ENCODE results near the gene SIAE.
A peak's percentile ranks its signal among the peaks of the same experiment; 100 is the strongest.

Gene SIAE

GRCh38 chr11:124597626-124598025 lies 75.9 kb downstream of the SIAE start:
- Histone ChIP-seq H3K9me3 (ENCODE audit: control insufficient read depth, low read length) (no peaks in the 10 kb centered on the region), H3K4me1 (ENCODE audit: control insufficient read depth, insufficient read depth, low read length) (no peaks in the 10 kb centered on the region)

GRCh38 chr11:124595302-124595701 lies 78.2 kb downstream of the SIAE start:
- H3K4me1 ChIP-seq (ENCODE audit: control insufficient read depth, insufficient read depth, low read length): no peaks in the 10 kb centered on the region
- no peak overlapping the region for H3K4me3 ChIP-seq (ENCODE audit: low read length)
- no peak overlapping the region for H3K9ac ChIP-seq (ENCODE audit: low read length)
- no peaks in the 10 kb centered on the region for H3K36me3 ChIP-seq (ENCODE audit: control insufficient read depth, insufficient read depth, low read length, severe bottlenecking)
- no peak for DNase-seq (ENCODE audit: low read depth)
- H3K27me3 ChIP-seq (replicated peaks; ENCODE audit: control insufficient read depth, insufficient read depth, low read length): peaks cover 2% of the 10 kb centered on the region
- no peaks in the 10 kb centered on the region for H3K9me3 ChIP-seq (ENCODE audit: control insufficient read depth, low read length)

More at GRCh38 chr11:124597626-124598025, 75.9 kb downstream of the SIAE start:
- H3K36me3 ChIP-seq (ENCODE audit: control insufficient read depth, insufficient read depth, low read length, severe bottlenecking): no peaks in the 10 kb centered on the region
- H3K27me3 ChIP-seq (replicated peaks; ENCODE audit: control insufficient read depth, insufficient read depth, low read length): no peaks in the 10 kb centered on the region
- no peak overlapping the region for H3K9ac ChIP-seq (ENCODE audit: low read length)
- DNase-seq (ENCODE audit: low read depth): no peak
- H3K4me3 ChIP-seq (ENCODE audit: low read length): no peak overlapping the region

- no peak for DNase-seq (ENCODE audit: low read depth)
- H3K9me3 ChIP-seq (ENCODE audit: control insufficient read depth, low read length): no peaks in the 10 kb centered on the region
- H3K4me1 ChIP-seq (ENCODE audit: control insufficient read depth, insufficient read depth, low read length): no peaks in the 10 kb centered on the region
- no peaks in the 10 kb centered on the region for H3K36me3 ChIP-seq (ENCODE audit: control insufficient read depth, insufficient read depth, low read length, severe bottlenecking)
- H3K27me3 ChIP-seq (replicated peaks; ENCODE audit: control insufficient read depth, insufficient read depth, low read length): peaks cover 5% of the 10 kb centered on the region
- no peak overlapping the region for H3K9ac ChIP-seq (ENCODE audit: low read length)
- H3K4me3 ChIP-seq (ENCODE audit: low read length): no peak overlapping the region
These were observed 80.9 kb downstream of the SIAE start for GRCh38 chr11:124592627-124593026.

GRCh38 chr11:124591430-124591829 lies 82.1 kb downstream of the SIAE start:
- Histone ChIP-seq H3K4me1 (ENCODE audit: control insufficient read depth, insufficient read depth, low read length) (no peaks in the 10 kb centered on the region), H3K9me3 (ENCODE audit: control insufficient read depth, low read length) (no peaks in the 10 kb centered on the region), H3K9ac (ENCODE audit: low read length) (no peak overlapping the region), H3K27me3 (replicated peaks; ENCODE audit: control insufficient read depth, insufficient read depth, low read length) (peaks cover 5% of the 10 kb centered on the region), H3K4me3 (ENCODE audit: low read length) (no peak overlapping the region), H3K36me3 (ENCODE audit: control insufficient read depth, insufficient read depth, low read length, severe bottlenecking) (no peaks in the 10 kb centered on the region)
- no peak for DNase-seq (ENCODE audit: low read depth)

GRCh38 chr11:124586238-124586860 lies 87.2 kb downstream of the SIAE start:
- Histone ChIP-seq H3K4me3 (ENCODE audit: low read length) (no peak overlapping the region), H3K27me3 (replicated peaks; ENCODE audit: control insufficient read depth, insufficient read depth, low read length) (peaks cover 5% of the 10 kb centered on the region), H3K4me1 (ENCODE audit: control insufficient read depth, insufficient read depth, low read length) (no peaks in the 10 kb centered on the region), H3K9ac (ENCODE audit: low read length) (no peak overlapping the region), H3K9me3 (ENCODE audit: control insufficient read depth, low read length) (no peaks in the 10 kb centered on the region), H3K36me3 (ENCODE audit: control insufficient read depth, insufficient read depth, low read length, severe bottlenecking) (no peaks in the 10 kb centered on the region)
- DNase-seq (ENCODE audit: low read depth): peak; percentile 85

- DNase-seq (ENCODE audit: low read depth): no peak
- H3K9me3 ChIP-seq (ENCODE audit: control insufficient read depth, low read length): no peaks in the 10 kb centered on the region
- no peaks in the 10 kb centered on the region for H3K4me1 ChIP-seq (ENCODE audit: control insufficient read depth, insufficient read depth, low read length)
- no peaks in the 10 kb centered on the region for H3K27me3 ChIP-seq (replicated peaks; ENCODE audit: control insufficient read depth, insufficient read depth, low read length)
- H3K4me3 ChIP-seq (ENCODE audit: low read length): no peak overlapping the region
- no peak overlapping the region for H3K9ac ChIP-seq (ENCODE audit: low read length)
- H3K36me3 ChIP-seq (ENCODE audit: control insufficient read depth, insufficient read depth, low read length, severe bottlenecking): no peaks in the 10 kb centered on the region
These were observed 88.7 kb downstream of the SIAE start for GRCh38 chr11:124584681-124585372.

GRCh38 chr11:124583781-124584180 lies 89.8 kb downstream of the SIAE start:
- H3K9ac ChIP-seq (ENCODE audit: low read length): no peak overlapping the region
- no peak for DNase-seq (ENCODE audit: low read depth)
- H3K9me3 ChIP-seq (ENCODE audit: control insufficient read depth, low read length): no peaks in the 10 kb centered on the region
- H3K27me3 ChIP-seq (replicated peaks; ENCODE audit: control insufficient read depth, insufficient read depth, low read length): no peaks in the 10 kb centered on the region
- H3K4me1 ChIP-seq (ENCODE audit: control insufficient read depth, insufficient read depth, low read length): no peaks in the 10 kb centered on the region
- no peaks in the 10 kb centered on the region for H3K36me3 ChIP-seq (ENCODE audit: control insufficient read depth, insufficient read depth, low read length, severe bottlenecking)
- H3K4me3 ChIP-seq (ENCODE audit: low read length): no peak overlapping the region

Measured in adipocyte (in vitro differentiated cells).